HCT116 (cell line): Measurements from ENCODE around the gene MCTS1. TPM values are rescaled to one million over a fixed set of nuclear protein-coding genes. Genes with fewer than 3 reads are reported as not detected.

ENCODE experiments used
- ATAC-seq: fragments of 200-7000 bp; cut with Tn5 transposase; 2 replicates; pipeline ENCODE4 v1.9.1; 2020; ENCODE audit warnings: mild to moderate bottlenecking, moderate library complexity
- Bru-seq: library from RNA; stranded (reverse); fragments of 400-500 nt; gene quantifications from one replicate; lab custom pipeline; 2021; lab: Mats Ljungman, UMichigan
- BruChase-seq, 2 experiments: library from RNA; stranded (reverse); fragments of 400-500 nt; gene quantifications; one replicate each; lab custom pipeline; 2021; lab: Mats Ljungman, UMichigan
- BruUV-seq: library from RNA; stranded (reverse); fragments of 400-500 nt; replicated peaks from 2 replicates; lab custom pipeline; 2021; lab: Mats Ljungman, UMichigan
- CTCF ChIA-PET: fragments of 300-600 bp; sonication (Branson Sonifier 250); formaldehyde crosslinking; loops from one replicate; lab custom pipeline; 2021; ENCODE audit warnings: antibody characterized with exemption; lab: Charles Lee
- POLR2A ChIA-PET: fragments of 300-600, 350-600 bp; sonication (Branson Sonifier 250); formaldehyde crosslinking; loops from one replicate; lab custom pipeline; 2021; ENCODE audit warnings: antibody characterized with exemption; lab: Charles Lee
- RAD21 ChIA-PET, 2 experiments: fragments of 300-600 bp; sonication (Branson Sonifier 250); formaldehyde crosslinking; loops; one replicate each; lab custom pipeline; 2023; ENCODE audit warnings: low total read pairs in 2 of 2; ENCODE audit not compliant: uncharacterized antibody in 2 of 2, unreplicated experiment in 2 of 2, low non-redundant PET in 1 of 2; lab: Charles Lee
- DNase-seq: peaks from one replicate; pipeline ENCODE4 v3.0.0-alpha.2; 2010; ENCODE audit warnings: low read depth, low spot score
- H2AFZ ChIP-seq: fragments of 200-600 bp; shearing (Covaris generic), sonication (generic); 2 replicates; pipeline ENCODE4 v1.6.1; 2017; ENCODE audit warnings: low read depth, mixed run types, mixed read lengths, antibody characterized with exemption, low read length; ENCODE audit not compliant: poor library complexity, severe bottlenecking
- H3K27ac ChIP-seq: 2 replicates; pipeline ENCODE4 v1.5.1; 2012; ENCODE audit warnings: low read depth, low read length
- H3K27me3 ChIP-seq: fragments of 200-600 bp; sonication (generic); 2 replicates; pipeline ENCODE4 v1.6.1; 2016; ENCODE audit warnings: mixed run types, low read length, mixed read lengths; ENCODE audit not compliant: insufficient read depth
- H3K36me3 ChIP-seq, 2 experiments: fragments of 200-500 bp in 1 of 2; fragments of 200-600 bp in 1 of 2; sonication (Bioruptor generic) in 1 of 2; sonication (generic) in 1 of 2; 2 replicates each; pipeline versions ENCODE4 v1.5.1 to v1.6.1; 2014 to 2016; ENCODE audit warnings: low read length in 2 of 2, inconsistent platforms in 1 of 2, mixed read lengths in 1 of 2, mixed run types in 1 of 2; ENCODE audit not compliant: insufficient read depth in 2 of 2, control insufficient read depth in 1 of 2
- H3K4me1 ChIP-seq, 2 experiments: fragments of 200-600 bp in 1 of 2; sonication (generic) in 1 of 2; 2 replicates each; pipeline versions ENCODE4 v1.5.1 to v1.6.1; 2012 to 2017; ENCODE audit warnings: low read length in 2 of 2, inconsistent platforms in 1 of 2, mild to moderate bottlenecking in 1 of 2, mixed read lengths in 1 of 2, mixed run types in 1 of 2, moderate library complexity in 1 of 2; ENCODE audit not compliant: insufficient read depth in 2 of 2, control insufficient read depth in 1 of 2
- H3K4me2 ChIP-seq: fragments of 200-600 bp; sonication (generic); 2 replicates; pipeline ENCODE4 v1.6.1; 2017; ENCODE audit warnings: mixed run types, low read length, mixed read lengths
- H3K4me3 ChIP-seq, 2 experiments: fragments of 200-600 bp in 1 of 2; sonication (generic) in 1 of 2; replicated peaks in 1 of 2; 2 replicates each; pipeline ENCODE4 v1.5.1; 2011 to 2016; ENCODE audit warnings: low read length in 2 of 2, control low read depth in 1 of 2, low read depth in 1 of 2, mild to moderate bottlenecking in 1 of 2, mixed read lengths in 1 of 2, mixed run types in 1 of 2
- H3K79me2 ChIP-seq: fragments of 200-600 bp; sonication (generic); 2 replicates; pipeline ENCODE4 v1.6.1; 2017; ENCODE audit warnings: mild to moderate bottlenecking, mixed run types, low read length, moderate library complexity, mixed read lengths; ENCODE audit not compliant: insufficient read depth
- H3K9ac ChIP-seq: fragments of 200-600 bp; sonication (generic); 2 replicates; pipeline ENCODE4 v1.6.1; 2016; ENCODE audit warnings: low read length, mixed read lengths
- H3K9me2 ChIP-seq: fragments of 200-600 bp; sonication (generic), shearing (Covaris generic); 2 replicates; pipeline ENCODE4 v1.6.1; 2017; ENCODE audit warnings: mixed run types, mild to moderate bottlenecking, moderate library complexity; ENCODE audit not compliant: insufficient read depth
- H3K9me3 ChIP-seq, 2 experiments: fragments of 200-500 bp in 1 of 2; fragments of 200-600 bp in 1 of 2; sonication (Bioruptor generic) in 1 of 2; sonication (generic) in 1 of 2; 2 replicates each; pipeline ENCODE4 v1.6.1; 2014 to 2017; ENCODE audit warnings: low read length in 2 of 2, mixed read lengths in 2 of 2, inconsistent platforms in 1 of 2, low read depth in 1 of 2, mild to moderate bottlenecking in 1 of 2, mixed run types in 1 of 2, moderate library complexity in 1 of 2; ENCODE audit not compliant: control insufficient read depth in 1 of 2, insufficient read depth in 1 of 2
- H4K20me1 ChIP-seq: fragments of 200-600 bp; sonication (generic), shearing (Covaris generic); 2 replicates; pipeline ENCODE4 v1.6.1; 2017; ENCODE audit warnings: mixed run types, mild to moderate bottlenecking, moderate library complexity; ENCODE audit not compliant: insufficient read depth
- ATF3 ChIP-seq: IDR thresholded peaks from 2 replicates; pipeline ENCODE4 v1.6.1; 2012
- CBX3 ChIP-seq: IDR thresholded peaks from 2 replicates; pipeline ENCODE4 v1.6.1; 2012; ENCODE audit warnings: low read depth
- CEBPB ChIP-seq: IDR thresholded peaks from 2 replicates; pipeline ENCODE4 v1.6.1; 2012; ENCODE audit warnings: low read depth
- EGR1 ChIP-seq: IDR thresholded peaks from 2 replicates; pipeline ENCODE4 v1.6.1; 2012; ENCODE audit warnings: low read depth
- ELF1 ChIP-seq: IDR thresholded peaks from 2 replicates; pipeline ENCODE4 v1.6.1; 2012; ENCODE audit warnings: low read depth, borderline replicate concordance
- EZH2 ChIP-seq: fragments of 200-600 bp; sonication (generic); IDR thresholded peaks from 2 replicates; pipeline ENCODE4 v1.6.1; 2017; ENCODE audit warnings: antibody characterized with exemption, mixed run types
- EZH2phosphoT487 ChIP-seq: fragments of 200-600 bp; IDR thresholded peaks from 2 replicates; pipeline ENCODE4 v1.6.1; 2018; ENCODE audit warnings: antibody characterized with exemption, borderline replicate concordance
- FOSL1 ChIP-seq: IDR thresholded peaks from 2 replicates; pipeline ENCODE4 v1.6.1; 2012; ENCODE audit warnings: low read depth
- JUND ChIP-seq: IDR thresholded peaks from 2 replicates; pipeline ENCODE4 v1.6.1; 2012
- POLR2A ChIP-seq: IDR thresholded peaks from 2 replicates; pipeline ENCODE4 v1.7.0; 2011; ENCODE audit warnings: borderline replicate concordance; ENCODE audit not compliant: insufficient read depth, insufficient read length; ENCODE audit errors: extremely low read depth
- POLR2AphosphoS5 ChIP-seq: IDR thresholded peaks from 2 replicates; pipeline ENCODE4 v1.6.1; 2011; ENCODE audit warnings: mild to moderate bottlenecking, low read depth, low read length, moderate library complexity
- RAD21 ChIP-seq: IDR thresholded peaks from 2 replicates; pipeline ENCODE4 v1.6.1; 2012; ENCODE audit warnings: low read depth, mild to moderate bottlenecking
- REST ChIP-seq: IDR thresholded peaks from 2 replicates; pipeline ENCODE4 v1.6.1; 2012; ENCODE audit warnings: low read depth
- SIN3A ChIP-seq: IDR thresholded peaks from 2 replicates; pipeline ENCODE4 v1.6.1; 2012; ENCODE audit warnings: low read depth
- SP1 ChIP-seq: IDR thresholded peaks from 2 replicates; pipeline ENCODE4 v1.6.1; 2012; ENCODE audit warnings: low read depth
- SRF ChIP-seq: IDR thresholded peaks from 2 replicates; pipeline ENCODE4 v1.6.1; 2012; ENCODE audit warnings: low read depth
- TCF7L2 ChIP-seq: IDR thresholded peaks from 2 replicates; pipeline ENCODE4 v1.7.0; 2011; ENCODE audit warnings: borderline replicate concordance, inconsistent platforms; ENCODE audit not compliant: insufficient read depth, insufficient read length; ENCODE audit errors: extremely low read depth
- YY1 ChIP-seq: IDR thresholded peaks from 2 replicates; pipeline ENCODE4 v1.6.1; 2011; ENCODE audit warnings: low read length, low read depth, moderate library complexity, mild to moderate bottlenecking; ENCODE audit not compliant: insufficient replicate concordance; ENCODE audit errors: extremely low read depth
- ZFX ChIP-seq: fragments of 450-650 bp; IDR thresholded peaks from 2 replicates; pipeline ENCODE4 v1.6.1; 2017
- ZNF274 ChIP-seq: fragments of 200-500 bp; sonication (Bioruptor generic); IDR thresholded peaks from 2 replicates; pipeline ENCODE4 v1.6.1; 2014; ENCODE audit warnings: mild to moderate bottlenecking, low read depth, low read length, inconsistent platforms
- intact Hi-C: fragments of 100-400 bp; cut with micrococcal nuclease; formaldehyde crosslinking; loops from 2 replicates; pipeline ENCODE4 v1.10.0; 2022
- long read RNA-seq: library from polyadenylated mRNA; unstranded; transcript quantifications from one replicate; pipeline ENCODE4 v2.0.0, GENCODE V29; 2021; ENCODE audit not compliant: unreplicated experiment
- polyA plus RNA-seq: library from polyadenylated mRNA; unstranded; fragments of >200 nt; gene quantifications from 2 replicates; pipeline ENCODE4 v1.2.1, GENCODE V29; 2012; ENCODE audit warnings: missing spikeins
- total RNA-seq: library from RNA; stranded (reverse); gene quantifications from one replicate; pipeline ENCODE4 v1.2.1, GENCODE V29; 2021; ENCODE audit not compliant: unreplicated experiment
- TF ChIP-seq, protein P1 (sequence below): IDR thresholded peaks from 2 replicates; pipeline ENCODE4 v1.6.1; 2012

Gene MCTS1, protein sequence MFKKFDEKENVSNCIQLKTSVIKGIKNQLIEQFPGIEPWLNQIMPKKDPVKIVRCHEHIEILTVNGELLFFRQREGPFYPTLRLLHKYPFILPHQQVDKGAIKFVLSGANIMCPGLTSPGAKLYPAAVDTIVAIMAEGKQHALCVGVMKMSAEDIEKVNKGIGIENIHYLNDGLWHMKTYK
- 49.5 TPM for total RNA-seq
- polyA plus RNA-seq = 29.6 and 46.3 TPM in 2 replicates
- Bru-seq, nascent RNA = percentile 85 among the genes with signal in this experiment
- BruChase-seq, experiment 1, labeled RNA remaining after a 6-hour chase = percentile 87 among the genes with signal in this experiment
- percentile 82 among the genes with signal in this experiment for BruChase-seq, experiment 2, labeled RNA remaining after a 2-hour chase
- long read RNA-seq, transcript MCTS1-202 (6 exons, 1,018 nt) = major isoform, 23 of 24 reads
- long read RNA-seq, partial matches to known transcripts = 0 of 24 reads
- long read RNA-seq, other reads (novel, unspliced or antisense) = 1 of 24 reads

GRCh38 chrX:120603707-120604360, at the start of gene MCTS1:
Gene MCTS1, plus strand, starts transcription at chrX:120604101. Its CDS starts 136 bp downstream, at chrX:120604237.
- Histone ChIP-seq H4K20me1 (no peaks in the 10 kb centered on the region), H3K4me1 (peaks cover 4 to 5% of the 10 kb centered on the region in 2 experiments; a peak in 2 of 4 replicates), H3K4me3 (peak within 1 kb of the TSS; percentile 80 to 87), H3K27ac (peak within 1 kb of the TSS; percentile 84), H3K4me2 (peak within 1 kb of the TSS; percentile 76), H3K27me3 (no peaks in the 10 kb centered on the region), H3K9me3 (no peaks in the 10 kb centered on the region), H3K9ac (peak within 1 kb of the TSS; percentile 76), H3K36me3 (no peaks in the 10 kb centered on the region), H3K9me2 (no peaks in the 10 kb centered on the region), H2AFZ (no peak within 1 kb of the TSS), H3K79me2 (peaks cover 39% of the 10 kb centered on the region)
- DNase-seq = peak; percentile 95
- POLR2A ChIA-PET = interaction anchor here (0.6 to 1.3 kb wide), 4 partner anchors 43 to 108 kb away, joined by 3 to 15 read pairs (median 3); partner anchors contain the start of gene CUL4B
- peak; percentile 98 for ATAC-seq
- no TSS peak for BruUV-seq
- intact Hi-C loops = loop anchor here (1.0 kb wide), 1 partner anchor 43 kb away; no protein-coding TSS in a partner anchor
- CTCF ChIA-PET = no interaction called here
- RAD21 ChIA-PET = interaction anchor here in 1 of 2 experiments (1.3 kb wide), 1 partner anchor 42 kb away, joined by 3 read pairs; no protein-coding TSS in a partner anchor
- TF ChIP-seq RAD21 = 0 out of 2 replicates have a peak, but pooled peaks have one; percentile 9
- no peak for TF ChIP-seq ZNF274
- peak; percentile 79 for TF ChIP-seq TCF7L2
- no peak for TF ChIP-seq ZFX
- peak; percentile 87 for TF ChIP-seq EGR1
- TF ChIP-seq JUND = no peak
- TF ChIP-seq SP1 = peak; percentile 68
- TF ChIP-seq YY1 = peak; percentile 64
- peak; percentile 70 for TF ChIP-seq ELF1
- TF ChIP-seq, protein P1, sequence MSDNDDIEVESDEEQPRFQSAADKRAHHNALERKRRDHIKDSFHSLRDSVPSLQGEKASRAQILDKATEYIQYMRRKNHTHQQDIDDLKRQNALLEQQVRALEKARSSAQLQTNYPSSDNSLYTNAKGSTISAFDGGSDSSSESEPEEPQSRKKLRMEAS = peak; percentile 62
- no peak for TF ChIP-seq FOSL1
- TF ChIP-seq POLR2A = no peak
- peak; percentile 58 for TF ChIP-seq CBX3
- no peak for TF ChIP-seq EZH2phosphoT487
- TF ChIP-seq SIN3A = peak; percentile 62; the same call in 1 of the 2 replicates
- no peak for TF ChIP-seq ATF3
- peak; percentile 70 for TF ChIP-seq CEBPB
- TF ChIP-seq REST = no peak
- no peak for TF ChIP-seq EZH2
- peak; percentile 60; the same call in 1 of the 2 replicates for TF ChIP-seq SRF
- TF ChIP-seq POLR2AphosphoS5 = peak; percentile 80
